Prostate gland (tissue), 2 donors: ENCODE measurements around the gene SPINK14.

ENCODE experiments used
- CTCF ChIP-seq, 4 experiments: fragments of 200-600 bp in 2 of 4; fragments of 450-650 bp in 2 of 4; sonication (generic) in 2 of 4; IDR thresholded peaks; 1 replicate in 3 of 4; 2 replicates in 1 of 4; pipeline ENCODE4 v1.5.1; 2016 to 2019; ENCODE audit warnings: antibody characterized with exemption in 4 of 4, mild to moderate bottlenecking in 2 of 4, moderate library complexity in 2 of 4
- POLR2A ChIP-seq: fragments of 450-650 bp; IDR thresholded peaks from one replicate; pipeline ENCODE4 v1.6.1; 2016; ENCODE audit warnings: antibody characterized with exemption, mild to moderate bottlenecking
- POLR2AphosphoS5 ChIP-seq: sonication (generic); formaldehyde crosslinking; IDR thresholded peaks from one replicate; pipeline ENCODE4 v1.6.1; 2017; ENCODE audit warnings: antibody characterized with exemption

DNA sequence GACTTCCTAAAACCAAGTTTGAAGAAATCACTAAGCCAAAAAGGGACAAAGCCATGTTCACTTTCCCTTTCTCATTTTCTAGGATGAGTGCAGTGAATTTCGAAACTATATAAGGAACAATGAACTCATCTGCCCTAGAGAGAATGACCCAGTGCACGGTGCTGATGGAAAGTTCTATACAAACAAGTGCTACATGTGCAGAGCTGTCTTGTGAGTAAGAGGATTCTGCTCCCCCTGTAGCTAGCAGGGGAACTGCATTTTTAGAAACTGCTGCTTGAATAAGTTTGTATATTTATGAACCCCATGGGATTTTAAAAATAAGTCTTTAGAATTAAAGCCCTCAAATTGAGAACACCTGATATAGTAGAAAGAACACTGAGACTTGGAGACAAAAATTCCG, 42.7 kb upstream of the SPINK14 start:
- TF ChIP-seq CTCF (IDR thresholded peaks at IDR 0.05) (no peak), POLR2A (no peak), POLR2AphosphoS5 (no peak)
